Measurements from ENCODE around the gene COL4A1. TPM values are rescaled to one million over a fixed set of nuclear protein-coding genes. Genes with fewer than 3 reads are reported as not detected.

Gene COL4A1
- total and polyA plus RNA-seq, 8 donors, result 418 to 1,057 (median 547) TPM

GRCh38 chr13:110201114-110201513 lies 105.8 kb downstream of the COL4A1 start:
- H3K27me3 ChIP-seq, result no peaks in the 10 kb centered on the region
- H3K9me3 ChIP-seq, result no peaks in the 10 kb centered on the region
- H3K4me1 ChIP-seq, result no peaks in the 10 kb centered on the region
- DNase-seq, result no peak
- no peak overlapping the region for H3K4me3 ChIP-seq
- ATAC-seq, result no peak
- intact Hi-C loops (cut with DNase I), result no loop called here
- peaks cover 0 to 51% of the 10 kb centered on the region in 2 donors for H3K36me3 ChIP-seq
- H3K27ac ChIP-seq, result no peak overlapping the region
- no peak for TF ChIP-seq CTCF (IDR thresholded peaks at IDR 0.05)

- intact Hi-C loops (cut with DNase I), result no loop called here
- Histone ChIP-seq H3K27me3 (no peaks in the 10 kb centered on the region), H3K9me3 (no peaks in the 10 kb centered on the region), H3K4me3 (no peak overlapping the region), H3K36me3 (peaks cover 0 to 46% of the 10 kb centered on the region in 2 donors), H3K4me1 (no peaks in the 10 kb centered on the region), H3K27ac (no peak overlapping the region)
- ATAC-seq (no peak), DNase-seq (no peak)
- TF ChIP-seq CTCF (IDR thresholded peaks at IDR 0.05), result no peak
These were observed 106.6 kb downstream of the COL4A1 start for GRCh38 chr13:110200276-110200870.

DNA sequence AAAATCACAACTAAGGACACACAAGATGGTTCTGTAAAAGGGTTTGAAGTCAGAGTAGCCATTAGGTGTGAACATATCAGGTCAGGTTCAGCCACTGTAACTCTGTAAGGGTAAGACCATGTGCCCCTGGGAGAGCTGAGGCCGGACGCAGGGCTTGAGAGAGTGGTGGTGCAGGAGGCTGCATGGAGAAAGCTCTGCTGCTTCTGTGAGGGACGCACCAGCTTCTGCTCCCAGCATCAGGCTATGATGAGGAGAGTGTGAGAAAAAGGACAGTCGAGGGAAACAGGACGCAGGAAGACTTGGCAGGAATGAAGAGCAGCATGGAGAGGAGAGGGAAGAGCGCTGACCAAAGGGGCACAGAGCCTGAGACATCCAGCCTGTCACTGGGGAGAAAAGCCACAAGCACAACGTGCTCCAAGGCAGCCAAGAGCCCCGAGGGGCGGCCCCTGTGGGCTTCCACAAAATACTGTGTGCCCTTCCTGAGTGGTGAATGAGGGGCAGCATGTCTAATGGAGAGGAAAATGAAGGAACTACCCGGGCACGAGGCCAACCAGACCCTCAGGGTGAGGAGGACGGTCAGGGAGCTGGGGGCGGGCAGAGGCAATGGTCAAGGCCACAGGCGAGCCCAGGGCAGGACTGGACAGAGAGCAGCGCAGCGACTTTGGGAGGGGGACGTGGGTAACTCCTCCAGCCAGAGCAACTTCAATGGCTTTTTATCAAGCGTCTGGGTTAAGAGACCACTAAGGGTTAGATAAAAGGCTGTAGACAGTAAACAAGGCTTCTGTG lies 107.7 kb downstream of the COL4A1 start:
- intact Hi-C loops (cut with DNase I), result no loop called here
- H3K4me3 ChIP-seq, result no peak overlapping the region
- DNase-seq (no peak), ATAC-seq (no peak)
- no peak for TF ChIP-seq CTCF (IDR thresholded peaks at IDR 0.05)
- no peaks in the 10 kb centered on the region for H3K4me1 ChIP-seq
- H3K27me3 ChIP-seq, result no peaks in the 10 kb centered on the region
- H3K9me3 ChIP-seq, result no peaks in the 10 kb centered on the region
- no peak overlapping the region for H3K27ac ChIP-seq
- peaks cover 0 to 47% of the 10 kb centered on the region in 2 donors for H3K36me3 ChIP-seq

DNA sequence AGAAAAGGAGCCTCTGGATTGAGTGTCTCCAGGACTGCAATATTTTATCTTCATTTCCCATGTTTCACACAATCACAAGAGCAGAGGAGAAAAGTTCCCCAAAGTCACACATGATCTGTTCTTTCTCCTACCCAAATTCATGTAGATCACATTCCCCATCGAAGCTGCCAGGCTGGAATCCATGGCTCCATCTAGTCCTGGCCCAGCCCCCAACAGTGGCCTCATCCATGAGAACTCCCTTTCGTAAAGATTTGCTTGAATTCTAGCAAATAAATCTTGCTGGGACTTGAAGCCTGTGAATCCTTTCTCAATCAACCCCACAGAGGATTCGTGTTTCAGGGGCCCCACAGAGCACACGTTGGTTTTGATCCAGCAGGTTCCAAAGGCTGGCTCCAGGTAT lies 109.5 kb downstream of the COL4A1 start:
- Histone ChIP-seq H3K36me3 (peaks cover 0 to 64% of the 10 kb centered on the region in 2 donors), H3K9me3 (no peaks in the 10 kb centered on the region), H3K27me3 (no peaks in the 10 kb centered on the region), H3K4me1 (no peaks in the 10 kb centered on the region), H3K27ac (no peak overlapping the region), H3K4me3 (no peak overlapping the region)
- TF ChIP-seq CTCF (IDR thresholded peaks at IDR 0.05), result no peak
- DNase-seq (no peak), ATAC-seq (no peak)
- intact Hi-C loops (cut with DNase I), result no loop called here

GRCh38 chr13:110197026-110197425 lies 109.9 kb downstream of the COL4A1 start:
- Histone ChIP-seq H3K36me3 (peaks cover 0 to 67% of the 10 kb centered on the region in 2 donors), H3K27me3 (no peaks in the 10 kb centered on the region), H3K9me3 (no peaks in the 10 kb centered on the region), H3K27ac (no peak overlapping the region), H3K4me1 (no peaks in the 10 kb centered on the region), H3K4me3 (no peak overlapping the region)
- intact Hi-C loops (cut with DNase I), result no loop called here
- TF ChIP-seq CTCF (IDR thresholded peaks at IDR 0.05), result no peak
- ATAC-seq (no peak), DNase-seq (no peak)
